ENCODE results near the gene STARD4. TPM values are rescaled to one million over a fixed set of nuclear protein-coding genes. Genes with fewer than 3 reads are reported as not detected.

STARD4 gene
- total RNA-seq, 1 donor from 2014 or later = 5.6 TPM

GRCh38 chr5:111537141-111538024 lies 25.0 kb upstream of the STARD4 start:
- no peak for DNase-seq
- H3K4me3 ChIP-seq = no peak overlapping the region
- no peaks in the 10 kb centered on the region for H3K4me1 ChIP-seq
- no peaks in the 10 kb centered on the region for H3K27me3 ChIP-seq (ENCODE audit: low read depth)
- peaks cover 6% of the 10 kb centered on the region for H3K9me3 ChIP-seq (replicated peaks)
- TF ChIP-seq CTCF (IDR thresholded peaks at IDR 0.05; ENCODE audit: borderline replicate concordance) = no peak
- intact Hi-C loops (cut with micrococcal nuclease) = no loop called here
- H3K27ac ChIP-seq (replicated peaks) = no peak overlapping the region
- H3K36me3 ChIP-seq = no peaks in the 10 kb centered on the region

- peaks cover 6% of the 10 kb centered on the region for H3K9me3 ChIP-seq (replicated peaks)
- TF ChIP-seq CTCF (IDR thresholded peaks at IDR 0.05; ENCODE audit: borderline replicate concordance) = no peak
- intact Hi-C loops (cut with micrococcal nuclease) = no loop called here
- no peak overlapping the region for H3K4me3 ChIP-seq
- peaks cover 5% of the 10 kb centered on the region for H3K4me1 ChIP-seq
- H3K27me3 ChIP-seq (ENCODE audit: low read depth) = no peaks in the 10 kb centered on the region
- H3K27ac ChIP-seq (replicated peaks) = no peak overlapping the region
- no peak for DNase-seq
- no peaks in the 10 kb centered on the region for H3K36me3 ChIP-seq
Measured at GRCh38 chr5:111535879-111536549, 23.7 kb upstream of the STARD4 start.

- no peaks in the 10 kb centered on the region for H3K27me3 ChIP-seq (ENCODE audit: low read depth)
- peaks cover 6% of the 10 kb centered on the region for H3K9me3 ChIP-seq (replicated peaks)
- no peaks in the 10 kb centered on the region for H3K36me3 ChIP-seq
- TF ChIP-seq CTCF (IDR thresholded peaks at IDR 0.05; ENCODE audit: borderline replicate concordance) = no peak
- no peak for DNase-seq
- H3K4me3 ChIP-seq = no peak overlapping the region
- no peak overlapping the region for H3K27ac ChIP-seq (replicated peaks)
- peaks cover 5% of the 10 kb centered on the region for H3K4me1 ChIP-seq
- intact Hi-C loops (cut with micrococcal nuclease) = loop anchor here (5.0 kb wide), 1 partner anchor 614 kb away; no protein-coding TSS in a partner anchor
Measured at GRCh38 chr5:111532886-111533582, 20.7 kb upstream of the STARD4 start.

- Histone ChIP-seq H3K27me3 (ENCODE audit: low read depth) (no peaks in the 10 kb centered on the region), H3K36me3 (no peaks in the 10 kb centered on the region), H3K4me1 (peaks cover 5% of the 10 kb centered on the region), H3K27ac (replicated peaks) (peak overlapping the region; percentile 66), H3K4me3 (no peak overlapping the region), H3K9me3 (replicated peaks) (peaks cover 6% of the 10 kb centered on the region)
- intact Hi-C loops (cut with micrococcal nuclease) = loop anchor here (5.0 kb wide), 1 partner anchor 617 kb away; no protein-coding TSS in a partner anchor
- TF ChIP-seq CTCF (IDR thresholded peaks at IDR 0.05; ENCODE audit: borderline replicate concordance) = no peak
- DNase-seq = peak; percentile 69
Measured at GRCh38 chr5:111530298-111530740, 18.0 kb upstream of the STARD4 start.

GRCh38 chr5:111528056-111528455 lies 15.7 kb upstream of the STARD4 start:
- intact Hi-C loops (cut with micrococcal nuclease) = no loop called here
- H3K27me3 ChIP-seq (ENCODE audit: low read depth) = no peaks in the 10 kb centered on the region
- H3K4me3 ChIP-seq = no peak overlapping the region
- no peak overlapping the region for H3K27ac ChIP-seq (replicated peaks)
- peaks cover 5% of the 10 kb centered on the region for H3K4me1 ChIP-seq
- no peaks in the 10 kb centered on the region for H3K36me3 ChIP-seq
- DNase-seq = no peak
- no peak for TF ChIP-seq CTCF (IDR thresholded peaks at IDR 0.05; ENCODE audit: borderline replicate concordance)
- no peaks in the 10 kb centered on the region for H3K9me3 ChIP-seq (replicated peaks)
